SKM-1 (cell line): Measurements from ENCODE around the gene CRYBG3.
"Not testable (repeated sequence)": the region's sequence is repeated elsewhere in the genome, so short reads cannot be mapped to it uniquely, and the experiment has no call there.

Source experiments
- DNase-seq: peaks from one replicate; lab custom pipeline; 2025; ENCODE audit not compliant: unreplicated experiment; lab: John Stamatoyannopoulos, UW

CRYBG3 gene

DNA sequence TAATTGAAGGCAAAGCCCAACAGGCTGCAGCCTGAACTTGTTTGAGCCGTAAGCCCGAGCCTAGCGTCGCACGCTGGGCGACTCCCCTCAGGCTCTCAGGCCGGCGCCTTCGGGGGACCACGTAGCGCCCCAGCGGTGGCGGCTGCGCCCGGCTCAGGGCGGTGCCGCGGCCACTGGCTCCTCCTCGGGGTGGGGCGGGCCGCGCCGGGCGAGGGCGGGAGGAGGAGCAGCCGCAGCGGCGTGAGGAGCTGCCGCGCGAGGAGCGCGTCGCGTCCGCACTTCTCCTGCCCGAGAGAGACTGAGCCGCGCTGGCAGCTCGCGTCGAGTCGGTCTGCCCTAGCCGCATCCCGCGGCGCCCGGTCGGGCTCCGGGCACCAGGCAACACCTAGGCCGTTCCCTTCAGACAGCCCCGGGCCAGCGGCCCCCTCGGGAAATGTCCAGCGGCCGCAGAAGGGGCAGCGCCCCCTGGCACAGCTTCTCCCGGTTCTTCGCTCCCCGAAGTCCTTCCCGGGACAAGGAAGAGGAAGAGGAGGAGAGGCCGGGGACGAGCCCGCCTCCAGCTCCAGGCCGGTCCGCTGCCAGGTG lies at the start of gene CRYBG3:
TSS of gene CRYBG3 (plus strand) at position 238 of the 585 bp plus-strand sequence. CDS start at position 434, 196 bp downstream.
- peak; percentile 53 for DNase-seq

DNA sequence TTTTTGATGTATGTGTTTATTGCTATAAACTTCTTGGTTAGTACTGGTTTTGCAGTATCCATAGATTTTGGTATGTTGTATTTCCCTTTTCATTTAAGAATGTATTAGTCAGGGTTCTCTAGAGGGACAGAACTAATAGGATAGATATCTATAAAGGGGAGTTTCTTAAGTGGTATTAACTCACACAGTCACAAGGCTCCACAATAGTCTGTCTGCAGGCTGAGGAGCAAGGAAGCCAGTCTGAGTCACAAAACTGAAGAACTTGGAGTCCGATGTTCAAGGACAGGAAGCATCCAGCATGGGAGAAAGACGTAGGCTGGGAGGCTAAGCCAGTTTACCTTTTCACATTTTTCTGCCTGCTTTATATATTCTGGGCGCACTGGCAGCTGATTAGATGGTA lies 48.9 kb upstream of the CRYBG3 start:
- DNase-seq: no peak

DNA sequence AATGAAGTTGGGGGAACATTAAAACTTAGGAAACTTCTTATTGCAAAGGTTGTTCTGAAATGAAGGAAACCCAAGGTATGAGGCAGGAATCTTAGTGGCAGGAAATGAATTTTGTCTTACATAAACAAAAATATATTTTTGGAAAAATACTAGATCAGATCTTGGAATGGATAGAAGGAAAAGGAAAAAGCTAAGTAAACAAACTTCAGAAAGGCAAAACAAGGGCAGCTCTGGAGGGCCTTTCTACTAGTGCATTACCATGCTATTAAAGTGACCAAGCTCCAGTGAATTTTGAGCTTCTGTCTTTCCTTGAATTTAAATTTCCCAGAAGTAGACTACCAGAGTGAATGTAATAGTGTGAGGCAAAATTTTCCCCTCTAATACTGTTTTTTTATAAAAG lies 43.7 kb upstream of the CRYBG3 start:
- no peak for DNase-seq

DNA sequence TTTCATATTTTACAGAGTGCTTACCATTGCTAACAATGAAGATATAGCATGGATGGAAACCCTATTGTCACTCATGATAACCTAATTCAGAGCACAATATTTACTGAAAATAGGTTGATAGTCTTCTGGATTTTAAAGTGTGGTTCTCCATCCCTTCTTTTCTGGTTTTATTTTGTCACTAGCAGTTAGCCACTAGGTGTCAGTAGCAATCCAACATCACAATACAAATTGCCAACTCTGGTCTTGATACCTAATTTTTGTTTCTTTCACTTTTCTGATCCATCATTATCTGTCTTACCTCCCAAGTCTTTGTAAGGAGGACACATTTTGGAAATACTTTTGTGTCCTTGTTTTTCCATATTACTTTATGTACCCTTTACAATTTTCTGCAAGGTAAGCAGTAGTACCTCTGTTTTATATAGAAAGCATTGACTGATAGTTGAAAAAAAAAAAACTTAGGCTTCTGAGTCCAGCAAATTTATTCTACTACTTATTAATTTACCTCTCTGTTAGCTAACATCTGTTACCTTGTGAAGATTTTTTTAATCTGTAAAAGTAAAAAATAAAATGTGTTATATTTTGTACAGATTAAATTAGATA lies 28.3 kb upstream of the CRYBG3 start:
- DNase-seq: peak; percentile 47

DNA sequence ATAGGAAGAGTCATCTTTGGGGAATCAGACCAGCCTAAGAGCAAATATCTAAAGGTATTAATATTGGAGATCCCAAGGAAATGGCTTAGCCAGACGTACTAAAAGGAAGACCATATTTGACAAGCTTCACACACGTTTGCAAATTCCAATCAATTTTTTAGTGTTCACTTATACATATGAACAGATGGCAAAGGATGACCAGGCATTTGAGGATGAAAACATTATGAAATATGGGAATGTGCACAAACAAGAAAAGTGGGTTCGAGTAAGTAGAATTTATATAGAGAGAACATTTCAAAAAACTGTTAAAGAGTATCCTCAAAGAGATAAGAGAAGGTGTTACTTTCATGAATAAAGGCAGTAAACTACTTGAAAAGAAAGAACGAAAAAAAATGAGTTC lies 25.9 kb upstream of the CRYBG3 start:
- no peak for DNase-seq

DNA sequence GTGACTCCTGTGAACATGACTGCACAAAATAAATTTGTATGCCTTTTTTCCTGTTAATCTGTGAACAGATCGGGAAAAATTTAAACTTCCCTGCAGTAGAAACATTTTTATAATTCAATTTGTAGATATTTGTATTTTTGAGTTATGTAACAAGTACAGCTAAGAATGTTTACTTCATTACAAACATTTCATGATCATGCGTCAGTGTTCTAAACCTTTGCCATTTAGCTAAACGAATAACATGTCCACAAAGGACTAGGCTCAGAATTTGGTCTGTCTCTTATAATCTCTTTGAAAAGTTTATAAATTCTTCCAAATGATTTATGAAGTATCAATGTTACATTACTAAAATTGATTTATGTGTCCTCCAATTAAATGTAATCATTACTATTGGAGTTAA lies 17.3 kb upstream of the CRYBG3 start:
- no peak for DNase-seq

DNA sequence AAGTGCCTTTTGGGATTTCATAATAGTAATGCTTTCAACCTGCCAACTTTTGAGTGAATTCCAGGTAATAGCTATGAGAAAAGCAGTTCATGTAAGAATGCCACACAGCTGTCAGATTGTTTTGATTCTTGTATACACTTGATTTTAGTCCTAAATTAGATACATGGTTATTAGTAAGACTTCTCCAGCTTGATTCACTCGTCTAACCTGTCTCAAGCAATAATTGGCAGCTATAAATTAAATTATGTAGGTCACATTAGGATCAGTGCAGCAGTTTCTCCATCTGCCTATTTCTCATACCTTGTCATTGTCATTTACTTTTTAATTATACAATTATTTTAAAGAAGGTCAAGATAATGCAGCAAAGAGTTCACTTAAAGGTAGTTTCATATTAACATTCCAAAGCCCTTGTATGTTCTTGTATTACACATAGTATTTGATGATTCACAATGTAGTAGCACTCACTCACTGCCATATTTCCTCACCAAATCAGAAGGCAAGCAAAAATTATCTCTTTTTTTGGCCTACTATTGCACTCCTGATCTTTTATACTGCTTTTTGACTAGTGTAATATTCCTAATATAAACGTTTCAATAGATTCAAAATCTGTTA lies 10.9 kb upstream of the CRYBG3 start:
- no peak for DNase-seq

DNA sequence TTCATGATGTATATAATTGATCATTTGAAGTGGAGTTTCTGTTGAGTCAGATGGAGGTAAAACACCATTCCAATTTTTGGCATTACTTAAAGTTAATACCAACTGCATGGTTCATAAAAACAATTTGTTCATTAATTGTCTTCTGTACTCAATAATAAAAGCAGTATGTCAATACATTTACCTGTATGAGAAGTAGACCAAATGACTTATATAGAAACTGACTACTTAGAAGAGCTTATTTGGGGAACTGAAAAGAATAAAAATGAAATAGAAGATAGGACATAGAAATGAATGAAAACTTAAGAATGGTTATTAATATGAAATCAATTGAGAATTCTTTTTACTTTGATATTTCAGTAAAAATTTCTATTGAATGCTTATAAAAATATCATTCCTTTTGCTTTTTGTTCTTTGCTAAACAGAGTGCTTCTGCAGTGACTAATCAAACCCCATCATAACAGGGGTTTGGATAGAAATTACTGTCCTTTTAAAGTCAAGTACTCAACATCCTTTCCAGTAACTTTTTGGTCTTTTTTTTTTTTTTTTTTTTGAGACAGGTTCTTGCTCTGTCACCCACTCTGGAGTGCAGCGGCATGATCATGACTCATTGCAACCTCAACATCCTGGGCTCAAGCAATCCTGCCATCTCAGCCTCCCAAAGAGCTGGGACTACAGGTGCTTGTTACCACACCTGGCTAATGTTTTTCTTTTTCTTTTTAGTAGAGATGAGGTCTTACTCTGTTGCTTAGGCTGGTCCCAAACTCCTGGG lies 6.5 kb upstream of the CRYBG3 start:
- DNase-seq: no peak

DNA sequence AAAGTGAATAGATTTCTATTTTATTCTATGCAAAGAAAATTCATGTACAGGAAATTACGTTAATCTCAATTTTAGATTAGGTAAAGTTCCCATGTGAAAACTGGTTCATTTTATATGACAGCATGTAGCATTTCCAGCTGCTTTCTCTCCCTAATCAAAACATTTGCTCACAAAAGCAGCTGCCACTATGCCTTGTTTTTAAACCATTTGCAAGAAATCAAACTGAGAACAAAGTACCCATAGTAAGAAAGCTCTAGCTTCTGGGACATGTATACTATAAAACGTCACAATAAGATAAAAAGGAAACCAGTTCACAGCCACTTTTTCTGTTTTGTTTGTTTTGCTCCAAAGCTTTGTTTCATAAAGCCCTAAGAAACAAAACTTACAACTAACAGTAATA lies 5.0 kb upstream of the CRYBG3 start:
- DNase-seq: no peak

DNA sequence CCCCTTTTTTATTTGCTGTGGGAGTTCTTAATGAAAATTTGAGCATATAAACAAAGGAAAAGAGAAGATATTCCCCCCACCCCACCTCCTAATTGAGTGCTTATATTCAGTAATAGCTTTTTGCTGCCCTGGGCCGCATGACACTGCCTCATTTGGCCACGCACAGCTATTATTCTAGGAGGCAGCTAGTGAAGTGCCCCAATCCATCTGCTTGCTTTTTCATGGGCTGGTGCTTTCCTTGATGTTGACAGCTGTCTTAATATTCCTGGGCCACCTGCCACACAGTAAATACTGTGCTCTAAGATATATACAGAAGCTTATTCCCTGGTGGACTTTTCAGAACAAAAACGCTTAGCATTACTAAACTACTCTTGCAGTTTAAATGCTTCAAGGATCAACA lies 3.8 kb upstream of the CRYBG3 start:
- DNase-seq: no peak

DNA sequence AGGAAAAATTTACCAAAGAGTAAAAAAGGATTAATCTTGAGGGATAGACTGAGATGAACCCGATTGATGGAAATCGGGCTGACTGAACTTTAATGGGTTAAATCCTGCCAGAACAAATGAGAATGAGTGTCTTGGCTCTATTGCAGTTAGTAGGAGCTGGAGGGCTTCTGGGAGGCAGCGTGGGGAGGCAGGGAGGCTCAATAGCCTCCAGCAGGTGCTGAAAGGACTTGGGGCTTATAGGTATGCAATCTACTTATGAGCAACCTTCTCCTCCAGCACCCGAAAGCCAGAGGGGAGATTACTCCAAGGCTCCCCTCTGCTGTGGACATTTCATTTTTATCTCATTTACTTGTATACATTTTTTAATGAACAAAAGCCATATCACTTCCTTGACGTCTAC lies 1.0 kb upstream of the CRYBG3 start:
- no peak for DNase-seq

DNA sequence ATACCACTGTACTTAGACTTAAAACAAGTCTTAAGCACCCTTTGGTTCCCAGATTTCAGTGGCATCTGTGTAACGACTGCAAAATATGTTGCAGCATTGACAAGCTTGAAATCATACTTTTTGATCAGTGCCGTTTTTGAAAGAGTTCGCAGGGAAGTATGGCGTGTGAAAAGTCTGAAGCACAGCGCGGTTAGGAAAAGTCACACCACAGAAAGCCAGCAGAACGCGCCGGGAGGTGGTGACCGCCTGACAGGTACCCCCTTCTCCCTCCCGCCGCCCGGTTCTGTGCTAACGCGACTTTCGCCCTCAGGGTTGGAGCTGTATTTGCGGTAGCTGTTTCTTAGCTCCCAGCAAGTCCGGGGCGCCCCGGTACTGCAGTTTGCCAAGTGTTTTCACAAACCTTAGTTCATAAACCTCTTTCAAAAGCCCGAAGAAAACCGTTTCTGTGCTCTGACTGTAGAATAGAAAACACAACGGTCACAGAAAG lies 481 bp upstream of the CRYBG3 start:
- no peak for DNase-seq

DNA sequence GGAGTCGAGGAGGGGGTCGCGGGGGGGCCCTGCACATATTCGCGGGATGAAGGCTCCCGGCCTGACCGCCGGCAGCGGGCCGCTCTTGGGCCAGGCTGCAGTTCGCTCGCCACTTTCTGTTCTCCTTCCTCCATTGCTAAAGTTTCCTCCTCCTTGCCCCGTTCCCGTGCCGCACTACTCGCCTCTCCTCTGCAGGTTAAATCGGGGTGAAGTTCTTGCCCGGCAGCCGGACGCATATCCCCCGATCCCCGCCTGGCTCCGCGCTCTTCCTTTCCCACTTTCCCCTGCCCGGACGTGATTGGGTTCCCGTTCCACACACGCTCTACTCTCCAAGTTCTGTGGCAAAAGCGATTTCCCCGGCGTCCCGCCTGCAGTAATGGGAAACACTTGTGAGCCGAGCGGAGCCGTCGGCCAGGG lies 556 bp downstream of the CRYBG3 start:
- DNase-seq: no peak

DNA sequence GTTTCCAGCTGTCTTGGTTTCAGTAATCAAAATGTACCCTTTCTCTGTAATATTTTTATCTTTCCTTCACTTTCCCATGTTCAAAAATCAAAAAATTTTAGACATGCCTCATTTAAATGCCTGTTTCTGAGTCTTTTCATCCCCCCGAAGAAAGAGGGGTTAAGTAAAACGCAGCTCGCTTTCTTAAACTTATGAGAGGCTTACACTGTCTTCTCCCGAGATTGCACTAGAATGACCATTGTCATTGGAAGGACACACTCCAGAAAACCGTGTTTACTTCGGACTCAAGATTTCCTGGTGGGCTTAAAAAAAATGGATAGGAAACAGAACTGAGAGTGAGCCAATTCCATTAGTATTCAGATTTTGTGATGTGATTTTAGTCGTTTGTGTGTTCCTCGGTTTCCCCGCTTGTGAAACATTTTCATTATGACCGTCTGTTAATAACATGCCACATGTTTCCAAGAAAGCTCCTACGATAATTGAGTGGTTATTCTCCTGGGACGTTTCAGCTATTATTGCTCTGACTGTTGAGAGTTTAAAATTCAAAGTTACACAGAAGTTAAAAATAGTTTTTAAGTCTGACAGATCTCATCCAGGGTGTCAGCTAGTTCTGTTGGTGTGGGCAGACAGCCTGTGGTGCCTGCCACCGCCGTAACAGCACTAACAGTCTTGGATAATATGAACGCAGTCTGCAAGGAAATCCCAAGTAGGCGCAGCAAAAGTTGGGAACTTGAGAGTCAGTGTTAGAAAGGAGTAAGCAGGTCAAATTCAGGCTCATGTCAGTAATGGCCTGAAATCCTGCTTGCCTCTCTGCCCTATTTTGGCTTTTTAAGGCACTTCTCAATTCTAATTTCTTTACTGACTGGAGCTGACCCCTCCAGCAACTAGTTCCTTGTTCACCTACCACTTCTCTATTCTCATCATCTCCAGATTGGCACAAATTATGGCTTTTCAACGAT lies 1.5 kb downstream of the CRYBG3 start:
- peak; percentile 28 for DNase-seq

DNA sequence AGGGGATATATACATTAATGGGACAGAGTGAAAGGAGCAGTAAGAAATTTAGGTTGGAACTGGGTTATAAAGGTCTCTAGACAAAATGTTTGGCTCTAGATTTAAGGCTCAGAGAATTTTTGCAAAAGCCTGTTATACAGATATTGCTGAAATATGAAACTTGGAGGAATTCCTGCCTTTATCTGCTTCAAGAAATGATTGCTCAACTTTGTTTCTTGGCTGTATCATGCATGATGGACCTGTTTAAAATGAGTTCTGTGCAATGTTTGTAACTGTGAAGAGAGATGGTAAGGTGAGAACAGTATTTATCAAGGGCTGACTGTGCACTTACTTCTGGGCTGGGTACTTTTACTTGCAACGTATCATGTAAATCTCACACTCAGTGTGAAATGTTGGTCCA lies 3.3 kb downstream of the CRYBG3 start:
- DNase-seq: no peak

DNA sequence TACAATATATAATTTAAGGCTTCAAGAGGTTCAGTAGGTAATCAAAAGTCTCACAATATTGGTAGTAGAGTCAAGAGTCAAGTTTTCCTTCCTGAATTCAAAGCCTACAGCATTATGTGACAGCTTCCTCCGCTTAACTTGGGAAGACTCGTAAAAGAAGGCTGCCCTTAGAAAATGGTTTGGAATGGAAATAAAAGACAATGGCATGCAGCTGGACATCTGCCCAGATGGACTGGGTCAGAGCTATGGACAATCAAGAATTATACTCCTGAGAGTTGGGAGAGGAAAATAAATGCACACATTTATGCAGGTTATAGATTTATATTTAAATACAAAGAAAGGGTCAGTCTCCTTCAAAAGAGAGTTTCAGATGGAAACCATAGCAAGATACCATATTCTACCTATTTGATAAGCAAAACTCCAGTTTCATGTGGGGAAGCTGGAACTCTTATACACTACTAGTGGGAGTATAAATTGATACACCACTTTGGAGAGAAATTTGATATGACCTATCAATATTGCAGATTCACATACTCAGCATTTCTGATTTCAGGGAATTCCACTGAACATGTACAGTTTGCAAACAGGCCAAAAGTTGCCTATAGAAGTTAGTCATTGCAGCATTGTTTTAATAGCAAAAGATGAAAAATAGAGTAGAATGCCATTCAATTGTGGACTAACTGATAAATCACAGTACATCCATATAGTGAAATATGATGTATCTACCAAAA lies 6.1 kb downstream of the CRYBG3 start:
- no peak for DNase-seq

DNA sequence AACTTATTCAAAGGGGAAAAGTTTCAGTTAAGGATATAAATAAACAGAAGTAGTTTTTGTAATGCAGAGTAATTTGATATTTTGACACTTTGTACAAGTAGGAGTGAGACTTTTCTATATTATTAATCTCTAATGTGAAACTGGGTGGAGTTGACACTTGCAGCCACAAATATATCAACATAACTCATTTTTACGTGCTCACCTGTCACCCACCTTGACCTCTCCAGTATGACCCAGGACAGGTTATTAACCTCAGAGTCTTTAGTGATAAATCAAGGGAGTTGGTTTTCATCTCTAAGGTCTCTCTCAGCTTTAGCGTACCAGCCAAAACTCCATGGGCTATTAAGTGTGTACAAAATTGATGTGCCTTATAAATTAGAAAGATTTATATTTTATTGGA lies 7.4 kb downstream of the CRYBG3 start:
- DNase-seq: no peak

DNA sequence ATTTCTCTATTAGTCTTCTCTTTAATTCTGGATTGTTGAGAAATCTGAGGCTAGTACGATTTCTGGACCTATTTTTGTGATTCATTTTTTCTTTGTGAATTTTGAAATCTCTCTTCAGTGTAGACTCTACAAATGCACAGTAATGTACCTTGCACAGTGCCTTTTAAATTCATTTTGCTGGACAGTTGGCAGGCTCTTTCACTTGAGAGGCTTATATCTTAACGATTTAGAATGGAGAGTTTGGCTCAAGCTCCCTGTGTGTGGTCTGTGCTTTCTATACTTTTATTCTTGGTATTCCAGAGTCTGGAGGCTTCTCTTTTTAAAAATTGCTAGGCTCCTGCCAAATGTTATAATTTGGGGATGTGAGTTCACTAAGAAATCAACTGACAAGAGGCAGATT lies 8.8 kb downstream of the CRYBG3 start:
- no peak for DNase-seq

DNA sequence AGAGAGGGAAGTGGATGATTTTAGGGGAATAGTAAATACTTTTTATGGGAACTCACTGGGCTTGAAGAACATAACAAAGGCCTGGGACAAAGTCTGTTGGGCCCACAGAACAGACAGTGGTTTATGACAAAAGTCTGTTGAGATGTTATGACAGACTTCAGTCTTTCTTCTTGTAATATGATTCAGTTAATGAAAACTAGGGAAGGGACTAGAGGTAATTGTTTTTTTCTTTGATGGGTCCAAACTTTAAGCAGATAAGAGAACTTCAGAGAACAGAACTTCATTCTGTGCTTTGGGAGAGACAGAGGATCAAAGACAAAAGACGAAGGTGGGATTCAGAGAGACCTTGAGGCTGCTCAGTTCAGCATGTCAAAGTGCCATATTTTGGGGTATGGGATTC lies 9.3 kb downstream of the CRYBG3 start:
- DNase-seq: no peak

DNA sequence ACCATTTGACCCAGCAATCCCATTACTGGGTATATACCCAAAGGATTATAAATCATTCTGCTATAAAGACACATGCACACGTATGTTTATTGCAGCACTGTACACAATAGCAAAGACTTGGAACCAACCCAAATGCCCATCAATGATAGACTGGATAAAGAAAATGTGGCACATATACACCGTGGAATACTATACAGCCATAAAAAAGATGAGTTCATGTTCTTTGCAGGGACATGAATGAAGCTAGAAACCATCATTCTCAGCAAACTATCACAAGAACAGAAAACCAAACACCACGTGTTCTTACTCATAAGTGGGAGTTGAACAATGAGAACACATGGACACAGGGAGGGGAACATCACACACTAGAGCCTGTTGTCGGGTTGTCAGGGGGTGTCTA lies 11.4 kb downstream of the CRYBG3 start:
- not testable (repeated sequence) for DNase-seq
